GM19438 (cell line): ENCODE results near the gene PRDX6.
A peak's percentile ranks its signal among the peaks of the same experiment; 100 is the strongest.
"Not testable (repeated sequence)": the region's sequence is repeated elsewhere in the genome, so short reads cannot be mapped to it uniquely, and the experiment has no call there.

Source experiments
- ATAC-seq: cut with Tn5 transposase; IDR thresholded peaks from one replicate; pipeline ENCODE4 v1.9.1; 2021; ENCODE audit warnings: low read depth; ENCODE audit not compliant: unreplicated experiment

Gene PRDX6

GRCh38 chr1:173464185-173464584 is 12.9 kb upstream of the PRDX6 start:
- not testable (repeated sequence) for ATAC-seq

GRCh38 chr1:173467426-173467825 is 9.7 kb upstream of the PRDX6 start:
- ATAC-seq = no peak

DNA sequence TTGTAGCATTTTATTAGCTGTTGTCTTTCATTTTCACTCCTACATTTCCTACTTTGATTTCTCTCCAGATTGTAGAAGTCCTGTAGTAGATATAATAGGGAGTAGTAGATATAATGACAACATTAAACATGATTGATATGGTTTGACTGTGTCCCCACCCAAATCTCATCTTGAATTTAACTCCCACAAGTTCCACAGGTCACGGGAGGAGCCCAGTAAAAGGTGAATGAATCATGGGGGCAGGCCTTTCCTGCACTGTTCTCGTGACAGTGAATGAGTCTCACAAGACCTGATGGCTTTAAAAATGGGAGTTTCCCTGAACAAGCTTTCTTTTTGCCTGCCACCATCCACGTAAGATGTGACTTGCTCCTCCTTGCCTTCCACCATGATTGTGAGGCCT is 7.5 kb upstream of the PRDX6 start:
- ATAC-seq = no peak

DNA sequence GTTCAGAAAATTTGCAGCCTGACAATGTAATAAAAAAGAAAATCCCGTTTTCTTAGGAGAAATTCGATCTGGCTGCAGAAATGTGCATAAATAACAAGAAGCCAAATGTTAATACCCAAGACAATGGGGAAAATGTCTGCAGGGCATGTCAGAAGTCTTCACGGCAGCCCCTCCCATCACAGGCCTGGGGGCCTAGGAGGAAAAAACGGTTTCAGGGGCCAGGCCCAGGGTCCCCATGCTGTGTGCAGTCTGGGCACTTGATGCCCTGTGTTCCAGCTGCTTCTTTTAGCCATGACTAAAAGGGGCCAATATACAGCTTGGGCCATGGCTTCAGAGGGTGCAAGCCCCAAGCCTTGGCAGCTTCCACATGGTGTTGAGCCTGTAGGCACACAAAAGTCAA is 6.5 kb upstream of the PRDX6 start:
- no peak for ATAC-seq

DNA sequence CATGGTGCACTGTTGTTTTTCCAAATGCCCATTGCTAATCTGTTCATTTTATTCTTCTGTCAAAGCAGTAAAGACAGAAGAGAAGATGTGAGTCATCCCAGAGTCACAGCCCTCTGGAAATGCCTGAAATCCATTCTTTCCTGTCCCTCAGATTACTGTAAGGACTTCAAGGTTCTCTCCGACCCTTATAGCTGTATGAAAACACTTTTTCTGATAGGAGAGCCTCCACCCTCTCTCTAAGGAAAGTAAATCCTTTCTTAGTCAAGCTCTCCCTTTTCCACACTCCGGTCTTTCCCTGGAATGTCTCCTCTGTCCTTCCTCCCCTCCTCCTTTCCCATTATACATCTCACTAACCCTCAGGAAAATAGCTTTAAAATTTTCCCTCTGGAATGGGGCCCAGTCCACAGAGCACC is 3.5 kb upstream of the PRDX6 start:
- ATAC-seq = no peak

DNA sequence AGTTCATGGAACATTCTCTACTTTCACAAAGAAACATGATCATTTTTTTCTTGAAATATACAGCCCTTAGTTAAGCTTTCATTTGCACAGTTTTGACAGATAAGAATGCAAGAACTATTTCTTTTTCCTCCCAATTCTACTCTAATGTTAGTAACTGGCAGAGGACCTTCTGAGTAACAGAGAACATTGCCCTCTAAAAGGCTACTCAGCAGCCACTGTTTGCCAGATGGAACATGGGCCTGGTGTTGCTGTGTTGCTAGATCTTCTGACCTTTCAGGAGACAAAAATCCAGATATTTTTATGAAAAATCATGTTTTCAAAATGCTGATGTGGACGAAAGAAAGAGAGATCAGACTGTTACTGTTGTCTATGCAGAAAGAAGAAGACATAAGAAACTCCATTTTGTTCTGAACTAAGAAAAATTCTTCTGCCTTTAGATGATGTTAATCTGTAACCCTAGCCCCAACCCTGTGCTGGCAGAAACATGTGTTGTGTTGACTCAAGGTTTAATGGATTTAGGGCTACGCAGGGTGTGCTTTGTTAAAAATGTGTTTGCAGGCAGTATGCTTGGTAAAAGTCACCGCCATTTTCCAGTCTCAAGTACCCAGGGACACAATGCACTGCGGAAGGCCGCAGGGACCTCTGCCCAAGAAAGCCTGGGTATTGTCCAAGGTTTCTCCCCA is 2.9 kb upstream of the PRDX6 start:
- ATAC-seq = no peak

DNA sequence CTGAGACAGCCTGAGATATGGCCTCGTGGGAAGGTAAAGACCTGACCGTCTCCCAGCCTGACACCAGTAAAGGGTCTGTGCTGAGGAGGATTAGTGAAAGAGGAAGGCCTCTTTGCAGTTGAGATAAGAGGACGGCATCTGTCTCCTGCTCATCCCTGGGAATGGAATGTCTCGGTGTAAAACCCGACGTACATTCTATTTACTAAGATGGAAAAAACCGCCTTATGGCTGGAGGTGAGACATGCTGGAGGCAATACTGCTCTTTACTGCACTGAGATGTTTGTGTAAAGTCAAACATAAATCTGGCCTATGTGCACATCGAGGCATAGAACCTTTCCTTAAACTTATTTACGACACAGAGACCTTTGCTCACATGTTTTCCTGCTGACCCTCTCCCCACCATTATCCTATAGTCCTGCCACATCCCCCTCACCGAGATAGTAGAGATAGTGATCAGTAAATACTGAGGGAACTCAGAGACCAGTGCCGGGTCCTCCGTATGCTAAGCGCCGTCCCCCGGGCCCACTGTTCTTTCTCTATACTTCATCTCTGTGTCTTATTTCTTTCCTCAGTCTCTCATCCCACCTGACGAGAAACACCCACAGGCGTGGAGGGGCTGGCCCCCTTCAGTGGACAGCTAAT is 2.2 kb upstream of the PRDX6 start:
- ATAC-seq = not testable (repeated sequence)

GRCh38 chr1:173475564-173476196 is 1.5 kb upstream of the PRDX6 start:
- no peak for ATAC-seq

- ATAC-seq = no peak
Measured at GRCh38 chr1:173476197-173476664, 904 bp upstream of the PRDX6 start.

DNA sequence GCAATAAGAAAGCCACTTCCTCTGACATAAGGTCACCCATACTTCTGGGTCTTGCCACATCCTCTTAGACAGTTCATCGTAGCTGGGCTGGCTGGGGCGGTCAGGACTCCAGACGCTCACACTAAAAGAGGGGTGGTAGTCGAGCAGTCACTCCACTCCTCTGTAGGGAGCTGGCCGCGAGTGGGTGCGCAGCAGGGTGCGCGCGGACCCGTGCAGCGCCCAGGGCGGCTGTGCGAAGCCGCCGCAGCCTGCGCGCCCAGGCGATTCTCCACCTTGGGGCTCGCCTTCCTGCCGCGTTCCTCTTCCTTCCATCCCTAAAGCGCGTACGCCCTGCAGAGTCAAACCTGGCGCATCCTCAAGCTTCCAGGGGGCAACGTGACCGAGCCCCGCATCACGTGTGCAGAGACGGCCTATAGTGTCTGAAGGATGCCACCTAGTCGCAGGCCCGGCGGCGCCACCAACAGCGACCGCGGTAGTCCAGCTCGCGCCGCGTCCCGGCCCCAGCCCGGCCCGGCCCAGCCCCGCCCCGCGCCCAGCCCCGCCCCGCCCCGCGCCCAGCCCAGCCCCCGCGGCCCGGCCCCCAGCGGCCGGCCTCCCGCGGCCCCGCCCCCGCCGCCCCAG is 360 bp upstream of the PRDX6 start:
- peak; percentile 92 for ATAC-seq

GRCh38 chr1:173478094-173478674 is 1.0 kb downstream of the PRDX6 start:
- no peak for ATAC-seq

GRCh38 chr1:173479649-173480048 is 2.5 kb downstream of the PRDX6 start:
- ATAC-seq = no peak

GRCh38 chr1:173481195-173481772 is 4.1 kb downstream of the PRDX6 start:
- no peak for ATAC-seq

GRCh38 chr1:173482683-173483082 is 5.5 kb downstream of the PRDX6 start:
- no peak for ATAC-seq

- ATAC-seq = no peak
Measured at GRCh38 chr1:173484276-173484675, 7.1 kb downstream of the PRDX6 start.

DNA sequence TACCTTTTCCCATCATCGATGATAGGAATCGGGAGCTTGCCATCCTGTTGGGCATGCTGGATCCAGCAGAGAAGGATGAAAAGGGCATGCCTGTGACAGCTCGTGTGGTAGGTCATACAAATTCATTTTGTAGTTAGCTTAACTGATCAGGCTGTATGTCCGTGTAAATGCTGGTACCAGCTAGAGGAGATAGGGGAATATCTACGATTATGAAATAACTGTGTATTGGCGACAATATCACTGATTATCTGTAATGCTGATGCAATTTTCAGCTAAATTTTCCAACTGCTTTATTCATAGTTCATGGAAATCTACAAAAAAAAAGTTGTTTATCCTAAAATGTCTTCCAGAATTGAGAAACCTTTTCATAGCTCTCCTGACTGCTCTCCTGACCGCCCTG is 8.3 kb downstream of the PRDX6 start:
- ATAC-seq = no peak

DNA sequence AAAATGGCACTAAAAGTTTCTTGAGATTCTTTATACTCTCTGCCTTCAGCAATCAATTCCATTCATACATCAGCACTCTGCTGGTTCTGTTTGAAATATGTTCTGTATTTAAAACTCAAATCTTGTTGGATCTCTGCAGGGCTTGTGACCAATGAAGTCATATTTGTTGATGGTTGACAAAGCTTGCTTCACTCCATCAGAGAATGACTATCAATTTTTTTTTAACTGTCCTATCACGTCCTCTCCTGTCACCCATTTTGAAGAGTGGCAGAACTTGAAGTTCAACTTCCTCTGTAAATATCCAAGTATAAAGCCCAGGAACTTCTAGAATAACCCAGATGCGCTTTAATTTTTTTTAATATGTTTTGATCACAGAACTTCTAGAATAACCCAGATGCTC is 10.9 kb downstream of the PRDX6 start:
- no peak for ATAC-seq

- ATAC-seq = no peak
Measured at GRCh38 chr1:173489149-173489600, 12.0 kb downstream of the PRDX6 start.

- no peak for ATAC-seq
Measured at GRCh38 chr1:173489929-173490328, 12.8 kb downstream of the PRDX6 start.

DNA sequence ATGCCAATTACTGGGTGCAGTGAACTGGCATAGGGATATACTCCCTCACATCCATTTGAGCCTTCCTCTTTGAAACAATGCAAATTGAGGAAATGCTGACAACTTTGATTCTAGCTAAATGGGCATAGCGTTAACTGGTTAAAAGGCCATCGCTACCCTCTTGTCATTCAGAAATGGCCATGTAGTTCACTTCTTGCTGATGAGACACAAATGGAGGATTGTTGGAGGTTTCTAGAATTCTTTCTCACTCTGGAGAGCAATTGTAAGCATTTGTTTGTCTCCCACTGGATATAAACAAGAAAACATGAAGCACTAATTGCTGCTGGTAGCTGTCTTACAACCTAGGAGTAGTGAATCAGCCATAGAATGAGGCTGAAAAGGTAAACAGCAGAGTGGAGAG is 14.4 kb downstream of the PRDX6 start:
- ATAC-seq = no peak

DNA sequence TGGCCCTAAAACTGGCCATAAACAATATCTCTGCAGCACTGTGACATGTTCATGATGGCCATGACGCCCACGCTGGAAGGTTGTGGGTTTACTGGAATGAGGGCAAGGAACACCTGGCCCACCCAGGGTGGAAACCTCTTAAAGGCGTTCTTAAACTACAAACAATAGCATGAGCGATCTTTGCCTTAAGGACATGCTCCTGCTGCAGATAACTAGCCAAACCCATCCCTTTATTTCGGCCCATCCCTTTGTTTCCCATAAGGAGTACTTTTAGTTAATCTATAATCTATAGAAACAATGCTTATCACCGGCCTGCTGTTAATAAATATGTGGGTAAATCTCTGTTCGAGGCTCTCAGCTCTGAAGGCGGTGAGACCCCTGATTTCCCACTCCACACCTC is 16.0 kb downstream of the PRDX6 start:
- ATAC-seq = not testable (repeated sequence)
